Hepatocyte (in vitro differentiated cells): ENCODE data around the gene KIF3B. TPM values are rescaled to one million over a fixed set of nuclear protein-coding genes. Genes with fewer than 3 reads are reported as not detected.

Experiments
- DNase-seq: peaks from one replicate; pipeline ENCODE4 v3.0.0-alpha.2; 2016; ENCODE audit warnings: low spot score
- H2AFZ ChIP-seq: fragments of 200-600 bp; sonication (generic); 2 replicates; pipeline ENCODE4 v1.6.0; 2016; ENCODE audit warnings: antibody characterized with exemption, mild to moderate bottlenecking
- H3K27ac ChIP-seq: fragments of 200-600 bp; sonication (generic); 2 replicates; pipeline ENCODE4 v1.5.1; 2016; ENCODE audit warnings: mild to moderate bottlenecking
- H3K27me3 ChIP-seq: fragments of 200-600 bp; sonication (generic); 2 replicates; pipeline ENCODE4 v1.6.1; 2016
- H3K36me3 ChIP-seq: fragments of 200-600 bp; sonication (generic); replicated peaks from 2 replicates; pipeline ENCODE4 v1.5.1; 2016; ENCODE audit warnings: low read depth; ENCODE audit not compliant: insufficient read depth
- H3K4me1 ChIP-seq: fragments of 200-600 bp; sonication (generic); 2 replicates; pipeline ENCODE4 v1.5.1; 2016; ENCODE audit warnings: mild to moderate bottlenecking, moderate library complexity; ENCODE audit not compliant: insufficient read depth
- H3K4me2 ChIP-seq: fragments of 200-600 bp; sonication (generic); 2 replicates; pipeline ENCODE4 v1.6.0; 2016
- H3K4me3 ChIP-seq: fragments of 200-600 bp; sonication (generic); 2 replicates; pipeline ENCODE4 v1.5.1; 2016; ENCODE audit warnings: mild to moderate bottlenecking
- H3K79me2 ChIP-seq: fragments of 200-600 bp; sonication (generic); 2 replicates; pipeline ENCODE4 v1.6.0; 2017; ENCODE audit warnings: mild to moderate bottlenecking
- H3K9me2 ChIP-seq: fragments of 200-600 bp; sonication (generic); replicated peaks from 2 replicates; pipeline ENCODE4 v1.6.0; 2017; ENCODE audit warnings: mild to moderate bottlenecking; ENCODE audit not compliant: insufficient read depth
- H3K9me3 ChIP-seq: fragments of 200-600 bp; sonication (generic); 2 replicates; pipeline ENCODE4 v1.5.1; 2016; ENCODE audit warnings: low read depth, mild to moderate bottlenecking
- H4K20me1 ChIP-seq: fragments of 200-600 bp; sonication (generic); 2 replicates; pipeline ENCODE4 v1.6.0; 2016; ENCODE audit warnings: mild to moderate bottlenecking; ENCODE audit not compliant: insufficient read depth, poor library complexity, severe bottlenecking
- CTCF ChIP-seq: fragments of 200-600 bp; sonication (generic); IDR thresholded peaks from 2 replicates; pipeline ENCODE4 v1.5.1; 2016; ENCODE audit warnings: antibody characterized with exemption, mild to moderate bottlenecking; ENCODE audit not compliant: poor library complexity
- EZH2 ChIP-seq: fragments of 200-600 bp; sonication (generic); IDR thresholded peaks from 2 replicates; pipeline ENCODE4 v1.6.1; 2016; ENCODE audit warnings: antibody characterized with exemption, mild to moderate bottlenecking, borderline replicate concordance
- EZH2phosphoT487 ChIP-seq: fragments of 200-600 bp; sonication (generic); IDR thresholded peaks from one replicate; pipeline ENCODE4 v1.6.1; 2018; ENCODE audit warnings: antibody characterized with exemption, mild to moderate bottlenecking, low read depth, moderate library complexity; ENCODE audit not compliant: unreplicated experiment, severe bottlenecking
- WGBS: methylation state at CpG from one replicate; pipeline ENCODE4 v1.1.6; 2016; ENCODE audit warnings: low lambda C conversion rate; ENCODE audit errors: missing lambda C conversion rate; 5-methylcytosine and 5-hydroxymethylcytosine counted together
- polyA plus RNA-seq: library from polyadenylated mRNA; unstranded; fragments of >200 nt; fragmentation: Nextera tagmentation; extraction: Ambion mirVana; gene quantifications from 2 replicates; pipeline ENCODE4 v1.2.1, GENCODE V29; 2016
- total RNA-seq: library from RNA; depleted of rRNA; stranded (reverse); fragments of >200 nt; gene quantifications from 2 replicates; pipeline ENCODE4 v1.2.3, GENCODE V29; 2014

KIF3B gene
- total and polyA plus RNA-seq, 2 experiments from 2014 or later = 11.7 to 32.0 TPM

- no peaks in the 10 kb centered on the region for H3K9me2 ChIP-seq
- H3K4me1 ChIP-seq = peaks cover 9% of the 10 kb centered on the region
- H3K9me3 ChIP-seq = no peaks in the 10 kb centered on the region
- H3K79me2 ChIP-seq = peaks cover 87% of the 10 kb centered on the region
- no peak for DNase-seq
- H3K27ac ChIP-seq = no peak overlapping the region
- H3K4me3 ChIP-seq = no peak overlapping the region
- no peaks in the 10 kb centered on the region for H3K27me3 ChIP-seq
- TF ChIP-seq EZH2phosphoT487 (no peak), EZH2 (no peak), CTCF (no peak)
- H3K4me2 ChIP-seq = no peak overlapping the region
- H3K36me3 ChIP-seq = no peaks in the 10 kb centered on the region
- 96% methylated on average over 6 of the region's 6 CpGs for WGBS
- no peak overlapping the region for H2AFZ ChIP-seq
- peaks cover 6% of the 10 kb centered on the region for H4K20me1 ChIP-seq
These were observed 23.2 kb downstream of the KIF3B start for GRCh38 chr20:32300647-32301046.

- Histone ChIP-seq H3K27ac (no peak overlapping the region), H3K4me3 (no peak overlapping the region), H2AFZ (no peak overlapping the region), H3K4me2 (no peak overlapping the region), H3K79me2 (peaks cover 87% of the 10 kb centered on the region), H4K20me1 (peaks cover 6% of the 10 kb centered on the region), H3K4me1 (peaks cover 9% of the 10 kb centered on the region), H3K36me3 (no peaks in the 10 kb centered on the region), H3K9me2 (no peaks in the 10 kb centered on the region), H3K9me3 (no peaks in the 10 kb centered on the region), H3K27me3 (no peaks in the 10 kb centered on the region)
- no peak for TF ChIP-seq EZH2phosphoT487
- TF ChIP-seq EZH2 = no peak
- no peak for TF ChIP-seq CTCF
- 86% methylated on average over 5 of the region's 5 CpGs for WGBS
- no peak for DNase-seq
These were observed 24.5 kb downstream of the KIF3B start for GRCh38 chr20:32301719-32302506.

GRCh38 chr20:32302507-32302872, 25.0 kb downstream of the KIF3B start:
- H3K4me3 ChIP-seq = no peak overlapping the region
- DNase-seq = no peak
- H4K20me1 ChIP-seq = peaks cover 6% of the 10 kb centered on the region
- WGBS = 60% methylated on average over 6 of the region's 6 CpGs
- no peak overlapping the region for H2AFZ ChIP-seq
- H3K9me3 ChIP-seq = no peaks in the 10 kb centered on the region
- no peaks in the 10 kb centered on the region for H3K27me3 ChIP-seq
- no peaks in the 10 kb centered on the region for H3K9me2 ChIP-seq
- no peaks in the 10 kb centered on the region for H3K36me3 ChIP-seq
- no peak overlapping the region for H3K27ac ChIP-seq
- H3K4me2 ChIP-seq = no peak overlapping the region
- peaks cover 87% of the 10 kb centered on the region for H3K79me2 ChIP-seq
- H3K4me1 ChIP-seq = peaks cover 9% of the 10 kb centered on the region
- TF ChIP-seq EZH2phosphoT487 (no peak), CTCF (no peak), EZH2 (no peak)
